ENCODE results near the gene DPP3.

DPP3 gene

GRCh38 chr11:66443602-66444001 lies 36.6 kb upstream of the DPP3 start:
- H3K4me3 ChIP-seq, result no peak overlapping the region
- H4K20me1 ChIP-seq, result no peaks in the 10 kb centered on the region
- peak overlapping the region in 3 of 11 experiments; percentile 27 to 45 (median 30); a peak in 5 of 22 replicates for H3K27ac ChIP-seq
- no peak overlapping the region; a peak in 1 of 22 replicates for H3K4me2 ChIP-seq
- peak in 1 of 11 experiments; percentile 25; a peak in 1 of 22 replicates for TF ChIP-seq Cebpa-rat (IDR thresholded peaks at IDR 0.05)
- no peak overlapping the region for H3K9ac ChIP-seq
- H3K9me3 ChIP-seq (replicated peaks in 1 of 11), result peaks cover 18 to 36% (median 23%) of the 10 kb centered on the region in 11 experiments
- no peaks in the 10 kb centered on the region for H3K27me3 ChIP-seq
- peaks cover 0 to 8% (median 0%) of the 10 kb centered on the region in 10 experiments; a peak in 4 of 20 replicates for H3K4me1 ChIP-seq
- H3K36me3 ChIP-seq, result no peaks in the 10 kb centered on the region

GRCh38 chr11:66447012-66447411 lies 33.2 kb upstream of the DPP3 start:
- Histone ChIP-seq H3K4me1 (peaks cover 0 to 8% (median 0%) of the 10 kb centered on the region in 10 experiments; a peak in 4 of 20 replicates), H3K9me3 (replicated peaks in 1 of 11) (peaks cover 18 to 34% (median 23%) of the 10 kb centered on the region in 11 experiments), H3K27me3 (no peaks in the 10 kb centered on the region), H4K20me1 (no peaks in the 10 kb centered on the region), H3K27ac (no peak overlapping the region), H3K36me3 (no peaks in the 10 kb centered on the region), H3K4me3 (no peak overlapping the region), H3K4me2 (no peak overlapping the region), H3K9ac (no peak overlapping the region)
- TF ChIP-seq Cebpa-rat (IDR thresholded peaks at IDR 0.05), result no peak

GRCh38 chr11:66448523-66448922 lies 31.7 kb upstream of the DPP3 start:
- H3K27me3 ChIP-seq, result no peaks in the 10 kb centered on the region
- H3K4me2 ChIP-seq, result no peak overlapping the region
- H3K27ac ChIP-seq, result no peak overlapping the region
- no peak overlapping the region for H3K4me3 ChIP-seq
- H3K9me3 ChIP-seq (replicated peaks in 1 of 11), result peaks cover 5 to 19% (median 11%) of the 10 kb centered on the region in 11 experiments
- no peaks in the 10 kb centered on the region for H3K36me3 ChIP-seq
- TF ChIP-seq Cebpa-rat (IDR thresholded peaks at IDR 0.05), result no peak
- no peaks in the 10 kb centered on the region for H4K20me1 ChIP-seq
- H3K4me1 ChIP-seq, result peaks cover 0 to 8% (median 0%) of the 10 kb centered on the region in 10 experiments; a peak in 4 of 20 replicates
- H3K9ac ChIP-seq, result no peak overlapping the region

- H3K27me3 ChIP-seq, result no peaks in the 10 kb centered on the region
Observed at GRCh38 chr11:66450560-66450959, 29.7 kb upstream of the DPP3 start.

GRCh38 chr11:66451663-66452062 lies 28.6 kb upstream of the DPP3 start:
- no peaks in the 10 kb centered on the region for H3K27me3 ChIP-seq
- H3K36me3 ChIP-seq, result no peaks in the 10 kb centered on the region
- H3K9ac ChIP-seq, result no peak overlapping the region
- no peak for TF ChIP-seq Cebpa-rat (IDR thresholded peaks at IDR 0.05)
- peaks cover 0 to 18% (median 14%) of the 10 kb centered on the region in 10 experiments; a peak in 13 of 20 replicates for H3K4me1 ChIP-seq
- H3K27ac ChIP-seq, result no peak overlapping the region
- no peak overlapping the region for H3K4me2 ChIP-seq
- H4K20me1 ChIP-seq, result no peaks in the 10 kb centered on the region; a peak in 1 of 22 replicates
- no peaks in the 10 kb centered on the region for H3K9me3 ChIP-seq (replicated peaks in 1 of 11)
- no peak overlapping the region for H3K4me3 ChIP-seq

More at GRCh38 chr11:66450560-66450959, 29.7 kb upstream of the DPP3 start:
- Histone ChIP-seq H3K4me2 (no peak overlapping the region), H3K4me1 (peaks cover 0 to 15% (median 12%) of the 10 kb centered on the region in 10 experiments; a peak in 13 of 20 replicates), H3K9ac (no peak overlapping the region), H3K4me3 (no peak overlapping the region), H3K36me3 (no peaks in the 10 kb centered on the region), H3K9me3 (replicated peaks in 1 of 11) (no peaks in the 10 kb centered on the region), H3K27ac (no peak overlapping the region), H4K20me1 (no peaks in the 10 kb centered on the region; a peak in 1 of 22 replicates)
- no peak for TF ChIP-seq Cebpa-rat (IDR thresholded peaks at IDR 0.05)

GRCh38 chr11:66454247-66454646 lies 26.0 kb upstream of the DPP3 start:
- no peaks in the 10 kb centered on the region for H3K36me3 ChIP-seq
- H3K4me1 ChIP-seq, result peaks cover 22 to 41% (median 36%) of the 10 kb centered on the region in 10 experiments
- H4K20me1 ChIP-seq, result no peaks in the 10 kb centered on the region; a peak in 1 of 22 replicates
- no peak for TF ChIP-seq Cebpa-rat (IDR thresholded peaks at IDR 0.05)
- no peak overlapping the region for H3K4me3 ChIP-seq
- H3K4me2 ChIP-seq, result peak overlapping the region in 6 of 11 experiments; percentile 3 to 41 (median 16); a peak in 6 of 22 replicates
- no peaks in the 10 kb centered on the region for H3K27me3 ChIP-seq
- no peak overlapping the region for H3K27ac ChIP-seq
- no peak overlapping the region for H3K9ac ChIP-seq
- H3K9me3 ChIP-seq (replicated peaks in 1 of 11), result no peaks in the 10 kb centered on the region

- no peak overlapping the region for H3K9ac ChIP-seq
- H4K20me1 ChIP-seq, result no peaks in the 10 kb centered on the region; a peak in 1 of 22 replicates
- H3K4me3 ChIP-seq, result no peak overlapping the region
- no peaks in the 10 kb centered on the region for H3K9me3 ChIP-seq (replicated peaks in 1 of 11)
- H3K36me3 ChIP-seq, result no peaks in the 10 kb centered on the region
- peaks cover 27 to 46% (median 42%) of the 10 kb centered on the region in 10 experiments for H3K4me1 ChIP-seq
- no peak for TF ChIP-seq Cebpa-rat (IDR thresholded peaks at IDR 0.05)
- no peak overlapping the region for H3K27ac ChIP-seq
- peak overlapping the region in 2 of 11 experiments; percentile 16 to 41; a peak in 4 of 22 replicates for H3K4me2 ChIP-seq
- no peaks in the 10 kb centered on the region for H3K27me3 ChIP-seq
Observed at GRCh38 chr11:66454828-66455227, 25.4 kb upstream of the DPP3 start.

- H3K27me3 ChIP-seq, result no peaks in the 10 kb centered on the region
Observed at GRCh38 chr11:66457826-66458225, 22.4 kb upstream of the DPP3 start.

GRCh38 chr11:66459138-66459778 lies 21.0 kb upstream of the DPP3 start:
- peaks cover 12 to 26% (median 25%) of the 10 kb centered on the region in 11 experiments; a peak in 16 of 22 replicates for H3K9me3 ChIP-seq (replicated peaks in 1 of 11)
- H4K20me1 ChIP-seq, result no peaks in the 10 kb centered on the region; a peak in 1 of 22 replicates
- H3K27ac ChIP-seq, result peak overlapping the region in 9 of 11 experiments; percentile 26 to 70 (median 51); a peak in 14 of 22 replicates
- peak overlapping the region; percentile 47 to 75 (median 66) for H3K4me2 ChIP-seq
- no peak for TF ChIP-seq Cebpa-rat (IDR thresholded peaks at IDR 0.05)
- H3K27me3 ChIP-seq, result no peaks in the 10 kb centered on the region
- H3K4me1 ChIP-seq, result peaks cover 27 to 53% (median 43%) of the 10 kb centered on the region in 10 experiments
- H3K36me3 ChIP-seq, result no peaks in the 10 kb centered on the region
- H3K9ac ChIP-seq, result peak overlapping the region in 2 of 11 experiments; percentile 12 to 41; a peak in 3 of 22 replicates
- H3K4me3 ChIP-seq, result no peak overlapping the region

More at GRCh38 chr11:66457826-66458225, 22.4 kb upstream of the DPP3 start:
- Histone ChIP-seq H3K9me3 (replicated peaks in 1 of 11) (peaks cover 9 to 17% (median 14%) of the 10 kb centered on the region in 11 experiments; a peak in 16 of 22 replicates), H3K36me3 (no peaks in the 10 kb centered on the region), H4K20me1 (no peaks in the 10 kb centered on the region; a peak in 1 of 22 replicates), H3K9ac (peak overlapping the region in 4 of 11 experiments; percentile 7 to 52 (median 22); a peak in 4 of 22 replicates), H3K4me3 (no peak overlapping the region), H3K4me2 (peak overlapping the region; percentile 47 to 75 (median 66)), H3K4me1 (peaks cover 27 to 58% (median 46%) of the 10 kb centered on the region in 10 experiments), H3K27ac (peak overlapping the region in 10 of 11 experiments; percentile 15 to 70 (median 44); a peak in 18 of 22 replicates)
- TF ChIP-seq Cebpa-rat (IDR thresholded peaks at IDR 0.05), result peak in 4 of 11 experiments; percentile 36 to 61 (median 45); a peak in 4 of 22 replicates

Measured in BLaER1 treated with 17β-estradiol and CSF1 and Interleukin-3, amounts not matched to agents 10 nM and 100 nM (cell line).